Skin epidermis (tissue), 12 donors: ENCODE measurements around the gene PITPNM3.

Experiments used
- H3K27ac ChIP-seq, 21 experiments: fragments of 200-600 bp; sonication (generic) in 11 of 21; one replicate each; pipeline ENCODE4 v1.5.0; 2020; ENCODE audit warnings: mild to moderate bottlenecking in 3 of 21, inconsistent platforms in 2 of 21, moderate library complexity in 2 of 21
- H3K4me3 ChIP-seq, 7 experiments: fragments of 200-600 bp; sonication (generic) in 2 of 7; one replicate each; pipeline ENCODE4 v1.5.0; 2020; ENCODE audit warnings: inconsistent platforms in 2 of 7, mild to moderate bottlenecking in 2 of 7, moderate library complexity in 1 of 7

PITPNM3 gene

GRCh38 chr17:6534846-6535514, 21.4 kb downstream of the PITPNM3 start:
- Histone ChIP-seq H3K27ac (no peak overlapping the region), H3K4me3 (no peak overlapping the region)

DNA sequence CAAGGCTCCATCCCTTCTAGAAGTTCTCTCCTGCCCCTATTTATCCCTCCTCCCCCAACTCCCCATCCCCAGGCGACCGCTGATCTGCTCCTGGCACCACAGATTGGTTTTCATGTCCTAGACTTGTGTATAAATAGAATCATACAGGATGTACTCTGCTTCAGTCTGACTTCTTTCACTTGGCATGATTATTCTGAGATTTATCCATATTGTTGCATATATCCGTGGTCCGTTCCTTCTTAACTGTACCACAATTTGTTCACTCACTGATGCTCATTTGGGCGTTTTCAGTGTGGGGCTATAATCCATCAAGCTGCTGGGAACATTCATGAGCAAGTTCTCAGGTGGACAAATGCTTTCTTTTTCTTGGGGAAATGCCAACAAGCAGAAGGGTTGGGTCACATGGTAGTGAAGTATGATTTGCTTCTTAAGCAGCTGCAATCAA, 23.9 kb downstream of the PITPNM3 start:
- no peak overlapping the region for H3K27ac ChIP-seq
- H3K4me3 ChIP-seq: no peak overlapping the region

DNA sequence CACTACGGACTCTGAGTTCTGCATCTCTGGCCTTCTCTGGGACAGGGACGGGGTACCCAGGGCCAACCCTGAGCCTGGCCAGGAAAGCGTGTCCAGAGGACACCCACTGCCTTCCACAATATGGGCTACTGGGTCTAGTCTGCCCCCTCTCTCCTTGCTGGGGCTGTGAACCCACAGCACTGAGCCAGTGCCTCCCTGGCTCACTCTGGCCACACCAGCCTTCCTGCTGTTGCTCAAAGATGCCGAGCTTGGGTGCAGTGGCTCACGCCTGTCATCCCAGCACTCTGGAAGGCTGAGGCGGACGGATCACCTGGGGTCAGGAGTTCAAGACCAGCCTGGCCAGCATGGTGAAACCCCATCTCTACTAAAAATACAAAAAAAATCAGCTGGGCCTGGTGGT, 24.8 kb downstream of the PITPNM3 start:
- no peak overlapping the region for H3K4me3 ChIP-seq
- H3K27ac ChIP-seq: no peak overlapping the region

GRCh38 chr17:6530324-6530920, 25.9 kb downstream of the PITPNM3 start:
- Histone ChIP-seq H3K4me3 (no peak overlapping the region), H3K27ac (no peak overlapping the region)

GRCh38 chr17:6528557-6528956, 27.8 kb downstream of the PITPNM3 start:
- no peak overlapping the region for H3K4me3 ChIP-seq
- no peak overlapping the region for H3K27ac ChIP-seq

DNA sequence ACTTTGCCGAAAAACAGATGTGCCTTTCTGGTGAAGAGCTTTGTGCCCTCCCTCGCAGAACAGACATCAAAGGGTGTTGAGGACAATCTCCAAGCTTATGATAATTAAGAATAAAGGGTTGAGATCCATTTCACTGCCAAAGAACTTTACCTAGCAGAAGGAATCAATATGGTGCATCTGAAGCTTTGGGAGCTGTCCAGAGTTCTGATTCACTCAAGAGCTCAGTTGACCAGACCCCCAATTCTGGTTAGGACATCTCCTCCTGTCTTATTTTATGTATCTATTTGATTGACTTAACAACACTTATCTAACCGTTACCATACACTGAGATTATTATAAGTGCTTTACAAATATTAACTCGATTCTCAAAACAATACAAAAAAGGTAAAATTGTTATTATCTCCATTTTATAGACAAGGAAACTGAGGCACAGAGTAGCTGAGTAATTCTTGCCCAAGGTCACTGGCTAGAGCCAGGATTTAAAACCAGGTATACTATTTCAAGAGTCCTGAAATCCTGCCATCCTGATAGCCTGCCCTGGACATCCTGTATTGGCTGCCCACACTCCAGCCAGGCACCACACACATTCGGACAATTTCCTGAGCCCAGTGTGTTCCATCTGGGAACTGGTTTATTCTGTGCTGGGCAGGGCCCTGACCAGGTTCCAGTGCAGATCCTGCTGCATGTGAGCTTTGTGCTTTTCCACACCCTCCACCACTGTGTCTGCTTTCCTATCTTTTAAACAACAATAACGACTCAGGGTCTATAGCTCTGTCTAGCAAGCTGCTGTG, 29.8 kb downstream of the PITPNM3 start:
- no peak overlapping the region for H3K4me3 ChIP-seq
- H3K27ac ChIP-seq: no peak overlapping the region

DNA sequence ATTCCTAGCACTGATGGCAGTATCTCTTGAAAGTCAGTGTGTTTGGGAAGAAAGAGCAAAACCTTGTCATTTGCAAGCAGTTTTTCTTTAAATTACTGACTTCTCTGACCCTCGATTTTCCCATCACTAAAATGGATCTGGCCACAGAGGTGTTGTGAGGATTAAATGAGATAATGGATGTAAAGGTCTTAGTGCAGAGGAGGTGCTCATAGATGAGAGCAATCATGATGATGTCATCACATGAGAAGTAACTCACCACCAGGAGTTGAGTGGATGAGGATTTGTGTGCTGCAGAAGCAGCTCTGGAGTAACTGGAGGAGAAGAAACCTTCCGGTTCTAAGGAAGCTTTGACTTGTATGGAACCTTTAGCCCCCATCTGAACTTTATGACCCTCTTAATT, 30.6 kb downstream of the PITPNM3 start:
- no peak overlapping the region for H3K27ac ChIP-seq
- H3K4me3 ChIP-seq: no peak overlapping the region

GRCh38 chr17:6525141-6525540, 31.2 kb downstream of the PITPNM3 start:
- Histone ChIP-seq H3K27ac (no peak overlapping the region), H3K4me3 (no peak overlapping the region)

GRCh38 chr17:6524520-6524919, 31.8 kb downstream of the PITPNM3 start:
- H3K27ac ChIP-seq: no peak overlapping the region
- H3K4me3 ChIP-seq: no peak overlapping the region

DNA sequence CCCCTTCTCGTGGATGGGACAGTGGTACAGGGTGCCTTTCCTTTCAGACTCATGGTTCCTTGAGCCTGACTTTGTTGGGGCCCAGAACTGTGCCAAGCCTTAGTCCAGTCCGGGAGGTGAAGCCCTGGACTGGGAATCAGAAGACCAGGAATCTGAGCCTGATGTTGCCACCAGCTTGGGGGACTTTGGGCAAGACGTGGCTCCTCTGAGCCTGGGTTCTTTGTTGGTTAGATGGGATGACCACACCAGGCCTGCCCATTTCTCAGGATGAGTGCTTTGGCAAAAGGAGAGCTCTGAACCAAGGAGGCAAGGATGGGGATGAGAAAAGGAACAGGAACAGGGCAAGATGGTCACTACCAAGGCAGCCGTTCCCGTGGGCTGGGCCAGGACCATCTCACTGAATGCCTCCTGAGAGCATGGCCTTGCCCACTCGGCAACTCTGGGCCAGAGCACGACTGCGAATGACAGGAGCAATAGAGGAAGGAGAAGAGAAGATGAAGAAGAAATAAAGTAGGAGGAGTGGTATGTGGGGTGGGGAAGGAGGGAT, 32.5 kb downstream of the PITPNM3 start:
- no peak overlapping the region for H3K4me3 ChIP-seq
- no peak overlapping the region for H3K27ac ChIP-seq

DNA sequence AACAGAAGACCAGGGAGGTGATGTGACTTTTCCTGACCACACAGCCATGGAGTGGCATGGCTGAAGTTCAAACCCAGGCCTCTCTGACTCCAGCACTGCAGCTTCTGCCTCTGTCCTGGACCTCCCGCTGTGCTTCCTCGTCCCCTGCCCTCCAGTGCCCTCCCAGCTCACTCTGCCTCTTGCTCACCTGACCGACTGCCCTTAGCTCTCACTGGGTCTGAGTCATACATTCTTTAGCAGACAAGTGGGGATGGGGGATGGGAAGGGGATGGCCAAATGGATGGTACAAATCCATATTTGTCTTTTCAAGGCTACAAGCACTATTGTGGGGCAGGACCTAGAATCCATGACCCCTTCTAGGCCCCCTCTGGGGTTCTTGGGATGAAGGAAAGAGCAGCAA, 33.0 kb downstream of the PITPNM3 start:
- H3K27ac ChIP-seq: no peak overlapping the region
- H3K4me3 ChIP-seq: no peak overlapping the region

DNA sequence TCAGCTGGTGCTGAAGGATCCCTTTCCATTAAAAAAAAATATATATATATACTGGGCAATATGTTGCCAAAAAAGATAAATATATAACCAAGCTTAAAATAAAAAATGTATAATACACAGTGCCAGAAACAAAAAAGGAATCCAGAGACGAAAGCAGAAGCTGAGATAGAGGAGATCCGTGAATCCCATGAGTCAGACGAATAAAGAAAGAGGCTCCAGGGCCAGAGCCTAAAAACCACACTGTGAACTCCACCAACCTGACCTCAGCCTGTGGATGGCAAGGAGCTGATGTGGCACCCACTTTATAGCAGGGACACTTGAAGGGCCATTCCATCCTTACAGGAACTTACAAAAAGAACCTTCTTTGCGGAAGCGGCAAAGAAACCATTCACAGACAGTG, 34.8 kb downstream of the PITPNM3 start:
- no peak overlapping the region for H3K27ac ChIP-seq

GRCh38 chr17:6517062-6517461, 39.3 kb downstream of the PITPNM3 start:
- Histone ChIP-seq H3K27ac (no peak overlapping the region), H3K4me3 (no peak overlapping the region)

More for the DNA sequence above, 34.8 kb downstream of the PITPNM3 start:
- H3K4me3 ChIP-seq: no peak overlapping the region

GRCh38 chr17:6514371-6514770, 42.0 kb downstream of the PITPNM3 start:
- Histone ChIP-seq H3K4me3 (no peak overlapping the region), H3K27ac (no peak overlapping the region)

- H3K4me3 ChIP-seq: no peak overlapping the region
- H3K27ac ChIP-seq: no peak overlapping the region
These were observed 43.8 kb downstream of the PITPNM3 start for GRCh38 chr17:6512552-6512951.

GRCh38 chr17:6510321-6510977, 45.9 kb downstream of the PITPNM3 start:
- no peak overlapping the region for H3K4me3 ChIP-seq
- no peak overlapping the region for H3K27ac ChIP-seq

- Histone ChIP-seq H3K27ac (no peak overlapping the region), H3K4me3 (no peak overlapping the region)
These were observed 46.4 kb downstream of the PITPNM3 start for GRCh38 chr17:6509921-6510320.

- peak overlapping the region in 3 of 21 experiments; percentile 3 to 40 (median 38) for H3K27ac ChIP-seq
These were observed 47.2 kb downstream of the PITPNM3 start for GRCh38 chr17:6509031-6509771.

DNA sequence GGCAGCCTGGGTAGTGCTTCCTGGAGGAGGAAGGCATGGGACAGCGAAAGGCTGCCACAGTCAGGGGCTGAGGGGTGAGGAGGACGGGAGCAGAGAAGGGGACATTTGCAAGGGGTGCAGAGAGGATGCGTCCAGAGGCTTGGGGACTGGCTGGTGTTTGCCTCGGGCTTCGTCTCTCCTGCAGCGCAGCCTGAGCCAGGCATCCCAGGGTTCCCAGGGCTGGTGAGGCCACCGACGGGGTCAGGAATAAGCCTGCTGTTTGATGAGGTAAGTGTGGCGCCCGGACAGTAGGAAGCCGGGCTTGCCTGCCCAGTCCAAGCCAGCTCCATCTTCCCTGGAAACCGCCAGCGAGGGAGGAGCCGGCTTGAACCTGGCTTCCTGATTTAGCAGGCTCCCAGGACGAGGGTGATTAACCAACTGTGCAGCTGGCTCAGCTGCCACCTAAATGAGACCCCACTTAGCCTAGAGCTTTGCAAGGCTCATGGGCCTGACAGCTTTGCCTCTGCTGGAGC, 47.8 kb downstream of the PITPNM3 start:
- Histone ChIP-seq H3K27ac (peak overlapping the region in 3 of 21 experiments; percentile 3 to 38 (median 32)), H3K4me3 (no peak overlapping the region)

More at GRCh38 chr17:6509031-6509771, 47.2 kb downstream of the PITPNM3 start:
- no peak overlapping the region for H3K4me3 ChIP-seq
